ENCODE data around the gene GRM8.

DNA sequence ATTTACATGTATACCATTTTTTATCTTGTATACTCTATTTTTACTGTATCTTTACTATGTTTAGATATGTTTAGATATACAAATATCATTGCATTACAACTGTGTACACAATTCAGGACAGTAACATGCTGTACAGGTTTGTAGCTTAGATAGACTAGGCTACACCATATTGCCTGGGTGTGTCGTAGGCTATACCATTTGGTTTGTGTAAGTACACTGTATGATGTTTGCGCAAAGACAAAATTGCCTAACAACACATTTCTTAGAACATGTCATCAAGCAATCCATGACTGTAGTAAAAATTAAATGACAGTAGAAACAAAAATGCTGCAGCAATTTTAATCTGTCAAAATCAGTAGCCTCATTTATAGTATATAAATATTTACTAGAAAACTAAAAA, 812.2 kb downstream of the GRM8 start:
- TF ChIP-seq, protein P1, sequence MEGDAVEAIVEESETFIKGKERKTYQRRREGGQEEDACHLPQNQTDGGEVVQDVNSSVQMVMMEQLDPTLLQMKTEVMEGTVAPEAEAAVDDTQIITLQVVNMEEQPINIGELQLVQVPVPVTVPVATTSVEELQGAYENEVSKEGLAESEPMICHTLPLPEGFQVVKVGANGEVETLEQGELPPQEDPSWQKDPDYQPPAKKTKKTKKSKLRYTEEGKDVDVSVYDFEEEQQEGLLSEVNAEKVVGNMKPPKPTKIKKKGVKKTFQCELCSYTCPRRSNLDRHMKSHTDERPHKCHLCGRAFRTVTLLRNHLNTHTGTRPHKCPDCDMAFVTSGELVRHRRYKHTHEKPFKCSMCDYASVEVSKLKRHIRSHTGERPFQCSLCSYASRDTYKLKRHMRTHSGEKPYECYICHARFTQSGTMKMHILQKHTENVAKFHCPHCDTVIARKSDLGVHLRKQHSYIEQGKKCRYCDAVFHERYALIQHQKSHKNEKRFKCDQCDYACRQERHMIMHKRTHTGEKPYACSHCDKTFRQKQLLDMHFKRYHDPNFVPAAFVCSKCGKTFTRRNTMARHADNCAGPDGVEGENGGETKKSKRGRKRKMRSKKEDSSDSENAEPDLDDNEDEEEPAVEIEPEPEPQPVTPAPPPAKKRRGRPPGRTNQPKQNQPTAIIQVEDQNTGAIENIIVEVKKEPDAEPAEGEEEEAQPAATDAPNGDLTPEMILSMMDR (IDR thresholded peaks at IDR 0.05; ENCODE audit: borderline replicate concordance, extremely low read depth, low read length, poor library complexity, severe bottlenecking) = no peak
- TF ChIP-seq EZH2 (IDR thresholded peaks at IDR 0.05; ENCODE audit: borderline replicate concordance, low read depth, low read length, severe bottlenecking) = no peak

Data from DND-41 (cell line).